Duodenal mucosa (tissue), 2 donors: ENCODE measurements around the gene CELF4.

Source experiments
- H3K27ac ChIP-seq: one replicate; pipeline ENCODE4 v1.7.0; 2013; ENCODE audit warnings: low read depth, low read length
- H3K27me3 ChIP-seq, 2 donors: one replicate each; pipeline ENCODE4 v1.7.0; 2013; ENCODE audit warnings: low read length in 2 of 2, control low read depth in 1 of 2; ENCODE audit not compliant: insufficient read depth in 2 of 2, control insufficient read depth in 1 of 2
- H3K36me3 ChIP-seq, 2 donors: one replicate each; pipeline ENCODE4 v1.7.0; 2013; ENCODE audit warnings: low read length in 2 of 2, control low read depth in 1 of 2; ENCODE audit not compliant: insufficient read depth in 2 of 2, control insufficient read depth in 1 of 2
- H3K4me1 ChIP-seq, 2 donors: one replicate each; pipeline ENCODE4 v1.7.0; 2013; ENCODE audit warnings: low read length in 2 of 2, control low read depth in 1 of 2; ENCODE audit not compliant: insufficient read depth in 2 of 2, control insufficient read depth in 1 of 2
- H3K4me3 ChIP-seq, 2 donors: one replicate each; pipeline ENCODE4 v1.7.0; 2013; ENCODE audit warnings: low read length in 2 of 2, low read depth in 1 of 2
- H3K9ac ChIP-seq, 2 donors: one replicate each; pipeline ENCODE4 v1.7.0; 2013; ENCODE audit warnings: low read length in 2 of 2, low read depth in 1 of 2
- H3K9me3 ChIP-seq, 2 donors: one replicate each; pipeline ENCODE4 v1.7.0; 2013; ENCODE audit warnings: low read length in 2 of 2, control low read depth in 1 of 2; ENCODE audit not compliant: control insufficient read depth in 1 of 2

The CELF4 gene

GRCh38 chr18:37548679-37549289, 16.8 kb downstream of the CELF4 start:
- Histone ChIP-seq H3K9me3 (no peaks in the 10 kb centered on the region), H3K36me3 (no peaks in the 10 kb centered on the region), H3K4me3 (no peak overlapping the region), H3K9ac (no peak overlapping the region), H3K4me1 (no peaks in the 10 kb centered on the region), H3K27ac (no peak overlapping the region), H3K27me3 (no peaks in the 10 kb centered on the region)

GRCh38 chr18:37547196-37547827, 18.3 kb downstream of the CELF4 start:
- Histone ChIP-seq H3K9me3 (no peaks in the 10 kb centered on the region), H3K27ac (no peak overlapping the region), H3K4me3 (no peak overlapping the region), H3K36me3 (no peaks in the 10 kb centered on the region), H3K4me1 (no peaks in the 10 kb centered on the region), H3K27me3 (peaks cover 0 to 3% of the 10 kb centered on the region in 2 donors), H3K9ac (no peak overlapping the region)

- Histone ChIP-seq H3K36me3 (no peaks in the 10 kb centered on the region), H3K9ac (no peak overlapping the region), H3K27ac (no peak overlapping the region), H3K4me1 (no peaks in the 10 kb centered on the region), H3K9me3 (no peaks in the 10 kb centered on the region), H3K27me3 (peaks cover 0 to 3% of the 10 kb centered on the region in 2 donors), H3K4me3 (no peak overlapping the region)
These were observed 18.9 kb downstream of the CELF4 start for GRCh38 chr18:37546651-37547050.

- Histone ChIP-seq H3K27me3 (peaks cover 0 to 3% of the 10 kb centered on the region in 2 donors), H3K4me3 (no peak overlapping the region), H3K9me3 (no peaks in the 10 kb centered on the region), H3K27ac (no peak overlapping the region), H3K9ac (no peak overlapping the region), H3K36me3 (no peaks in the 10 kb centered on the region), H3K4me1 (no peaks in the 10 kb centered on the region)
These were observed 19.4 kb downstream of the CELF4 start for GRCh38 chr18:37546272-37546537.

GRCh38 chr18:37545461-37546271, 19.9 kb downstream of the CELF4 start:
- Histone ChIP-seq H3K9me3 (no peaks in the 10 kb centered on the region), H3K4me3 (no peak overlapping the region), H3K9ac (no peak overlapping the region), H3K4me1 (no peaks in the 10 kb centered on the region), H3K27me3 (peaks cover 0 to 3% of the 10 kb centered on the region in 2 donors), H3K27ac (no peak overlapping the region), H3K36me3 (no peaks in the 10 kb centered on the region)

- Histone ChIP-seq H3K9me3 (no peaks in the 10 kb centered on the region), H3K4me3 (no peak overlapping the region), H3K4me1 (no peaks in the 10 kb centered on the region), H3K27me3 (peaks cover 3% of the 10 kb centered on the region in 2 donors), H3K27ac (no peak overlapping the region), H3K36me3 (no peaks in the 10 kb centered on the region), H3K9ac (no peak overlapping the region)
These were observed 20.9 kb downstream of the CELF4 start for GRCh38 chr18:37544713-37545112.

GRCh38 chr18:37544217-37544616, 21.4 kb downstream of the CELF4 start:
- H3K4me1 ChIP-seq, result no peaks in the 10 kb centered on the region
- no peak overlapping the region for H3K4me3 ChIP-seq
- H3K36me3 ChIP-seq, result no peaks in the 10 kb centered on the region
- no peak overlapping the region for H3K9ac ChIP-seq
- H3K9me3 ChIP-seq, result no peaks in the 10 kb centered on the region
- H3K27ac ChIP-seq, result no peak overlapping the region
- peaks cover 6 to 7% of the 10 kb centered on the region in 2 donors for H3K27me3 ChIP-seq

- peaks cover 12 to 16% of the 10 kb centered on the region in 2 donors for H3K27me3 ChIP-seq
- H3K4me1 ChIP-seq, result no peaks in the 10 kb centered on the region
- H3K36me3 ChIP-seq, result no peaks in the 10 kb centered on the region
- no peak overlapping the region for H3K4me3 ChIP-seq
- H3K9me3 ChIP-seq, result no peaks in the 10 kb centered on the region
- H3K27ac ChIP-seq, result no peak overlapping the region
- no peak overlapping the region for H3K9ac ChIP-seq
These were observed 22.3 kb downstream of the CELF4 start for GRCh38 chr18:37543321-37543720.

GRCh38 chr18:37541517-37541916, 24.1 kb downstream of the CELF4 start:
- Histone ChIP-seq H3K27ac (no peak overlapping the region), H3K36me3 (no peaks in the 10 kb centered on the region), H3K4me1 (no peaks in the 10 kb centered on the region), H3K9me3 (no peaks in the 10 kb centered on the region), H3K4me3 (no peak overlapping the region), H3K27me3 (peaks cover 15 to 20% of the 10 kb centered on the region in 2 donors), H3K9ac (no peak overlapping the region)

GRCh38 chr18:37540424-37541138, 25.0 kb downstream of the CELF4 start:
- Histone ChIP-seq H3K4me1 (no peaks in the 10 kb centered on the region), H3K9ac (no peak overlapping the region), H3K4me3 (no peak overlapping the region), H3K27ac (no peak overlapping the region), H3K36me3 (no peaks in the 10 kb centered on the region), H3K9me3 (no peaks in the 10 kb centered on the region), H3K27me3 (peaks cover 15 to 20% of the 10 kb centered on the region in 2 donors)
